GM19467 (cell line): Measurements from ENCODE around the gene LCN10.

Source experiments
- ATAC-seq: cut with Tn5 transposase; IDR thresholded peaks from one replicate; pipeline ENCODE4 v1.9.1; 2021; ENCODE audit warnings: mild to moderate bottlenecking, moderate library complexity; ENCODE audit not compliant: unreplicated experiment

LCN10 gene

GRCh38 chr9:136740491-136740890 lies 2.2 kb downstream of the LCN10 start:
- no peak for ATAC-seq

GRCh38 chr9:136740069-136740468 lies 2.7 kb downstream of the LCN10 start:
- no peak for ATAC-seq

GRCh38 chr9:136739509-136739908 lies 3.2 kb downstream of the LCN10 start:
- no peak for ATAC-seq

GRCh38 chr9:136738960-136739359 lies 3.8 kb downstream of the LCN10 start:
- ATAC-seq, result no peak

- no peak for ATAC-seq
These were observed 6.8 kb downstream of the LCN10 start for GRCh38 chr9:136735812-136736480.

- ATAC-seq, result no peak
These were observed 7.8 kb downstream of the LCN10 start for GRCh38 chr9:136734837-136735496.

- no peak for ATAC-seq
These were observed 9.1 kb downstream of the LCN10 start for GRCh38 chr9:136733611-136734010.

- ATAC-seq, result no peak
These were observed 10.1 kb downstream of the LCN10 start for GRCh38 chr9:136732444-136733178.

GRCh38 chr9:136729926-136730325 lies 12.8 kb downstream of the LCN10 start:
- no peak for ATAC-seq

GRCh38 chr9:136729144-136729543 lies 13.6 kb downstream of the LCN10 start:
- no peak for ATAC-seq

- peak; percentile 18 for ATAC-seq
These were observed 14.1 kb downstream of the LCN10 start for GRCh38 chr9:136728548-136729123.

GRCh38 chr9:136728080-136728547 lies 14.6 kb downstream of the LCN10 start:
- peak; percentile 60 for ATAC-seq

- no peak for ATAC-seq
These were observed 16.0 kb downstream of the LCN10 start for GRCh38 chr9:136726631-136727191.

GRCh38 chr9:136726118-136726517 lies 16.6 kb downstream of the LCN10 start:
- no peak for ATAC-seq

GRCh38 chr9:136725612-136726011 lies 17.1 kb downstream of the LCN10 start:
- no peak for ATAC-seq

- no peak for ATAC-seq
These were observed 18.0 kb downstream of the LCN10 start for GRCh38 chr9:136724772-136725171.

- ATAC-seq, result no peak
These were observed 18.8 kb downstream of the LCN10 start for GRCh38 chr9:136723989-136724388.

GRCh38 chr9:136723362-136723976 lies 19.3 kb downstream of the LCN10 start:
- ATAC-seq, result no peak

- ATAC-seq, result no peak
These were observed 19.8 kb downstream of the LCN10 start for GRCh38 chr9:136722969-136723356.

GRCh38 chr9:136722093-136722968 lies 20.4 kb downstream of the LCN10 start:
- ATAC-seq, result no peak
